K562 (cell line): ENCODE data around the gene SH3BP5L. TPM values are rescaled to one million over a fixed set of nuclear protein-coding genes. Genes with fewer than 3 reads are reported as not detected.
A peak's percentile ranks its signal among the peaks of the same experiment; 100 is the strongest.

ENCODE experiments used
- ATAC-seq: fragments of 200-7000 bp; cut with Tn5 transposase; 3 replicates; pipeline ENCODE4 v1.9.1; 2020; ENCODE audit warnings: moderate library complexity
- BruUV-seq: library from RNA; stranded (reverse); fragments of 400-500 nt; replicated peaks from 2 replicates; lab custom pipeline; 2021; lab: Mats Ljungman, UMichigan
- CTCF ChIA-PET: fragments of 300-600 bp; formaldehyde crosslinking; extraction: SDS; loops from one replicate; lab custom pipeline; 2021; ENCODE audit warnings: low intra/inter-chr PET ratio; lab: Yijun Ruan, JAX
- POLR2A ChIA-PET: fragments of 300-600, 350-650 bp; sonication (Branson Sonifier 250); formaldehyde crosslinking; extraction: SDS; loops from one replicate; lab custom pipeline; 2021; ENCODE audit warnings: antibody characterized with exemption, inconsistent platforms; lab: Yijun Ruan, JAX
- DNase-seq, 4 experiments: peaks; one replicate each; pipeline versions ENCODE4 v3.0.0 to v3.0.0-alpha.2; 2011 to 2018; ENCODE audit warnings: low spot score in 3 of 4, mixed read lengths in 3 of 4; ENCODE audit errors: extremely low read depth in 1 of 4
- FAIRE-seq: peaks from 2 replicates; lab custom pipeline; 2011; peaks lifted over from hg19 to GRCh38; lab: Jason Lieb, UNC
- H2AFZ ChIP-seq: 2 replicates; pipeline ENCODE4 v1.6.0; 2011; ENCODE audit warnings: low read depth, low read length, control low read depth, inconsistent platforms
- H3K27ac ChIP-seq: fragments of 200-600 bp; 3 replicates; pipeline ENCODE4 v1.8.0; 2011; ENCODE audit warnings: low read depth, mild to moderate bottlenecking, control low read depth, inconsistent platforms, low read length, moderate library complexity, mixed read lengths; ENCODE audit errors: extremely low read depth
- H3K27me3 ChIP-seq, 2 experiments: fragments of 300-600 bp in 1 of 2; 2 replicates in 1 of 2; 3 replicates in 1 of 2; pipeline versions ENCODE4 v1.6.0 to v1.8.0; 2011; ENCODE audit warnings: inconsistent platforms in 2 of 2, low read length in 2 of 2, mild to moderate bottlenecking in 1 of 2, mixed read lengths in 1 of 2, moderate library complexity in 1 of 2; ENCODE audit not compliant: control insufficient read depth in 2 of 2, insufficient read depth in 2 of 2
- H3K36me3 ChIP-seq: fragments of 300-600 bp; 3 replicates; pipeline ENCODE4 v1.8.0; 2011; ENCODE audit warnings: mild to moderate bottlenecking, low read length, inconsistent platforms; ENCODE audit not compliant: control insufficient read depth, insufficient read depth
- H3K4me1 ChIP-seq, 2 experiments: fragments of 200-600 bp in 1 of 2; replicated peaks in 1 of 2; 2 replicates in 1 of 2; 3 replicates in 1 of 2; pipeline versions ENCODE4 v1.5.1 to v1.8.0; 2011; ENCODE audit warnings: inconsistent platforms in 2 of 2, low read length in 2 of 2, mild to moderate bottlenecking in 1 of 2, mixed read lengths in 1 of 2, moderate library complexity in 1 of 2; ENCODE audit not compliant: control insufficient read depth in 2 of 2, insufficient read depth in 2 of 2
- H3K4me2 ChIP-seq: 2 replicates; pipeline ENCODE4 v1.6.1; 2011; ENCODE audit warnings: low read length, control low read depth, inconsistent platforms, mixed read lengths; ENCODE audit not compliant: insufficient read depth
- H3K4me3 ChIP-seq: fragments of 200-600 bp; sonication (generic), shearing (Covaris generic); 2 replicates; pipeline ENCODE4 v1.5.1; 2016; ENCODE audit warnings: control low read depth, inconsistent platforms
- H3K79me2 ChIP-seq: fragments of 200-600 bp; 3 replicates; pipeline ENCODE4 v1.8.0; 2011; ENCODE audit warnings: low read length, inconsistent platforms; ENCODE audit not compliant: control insufficient read depth, insufficient read depth
- H3K9ac ChIP-seq, 2 experiments: 2 replicates each; pipeline versions ENCODE4 v1.6.0 to v1.6.1; 2011; ENCODE audit warnings: low read depth in 2 of 2, low read length in 2 of 2, control low read depth in 1 of 2, inconsistent platforms in 1 of 2, mild to moderate bottlenecking in 1 of 2, mixed read lengths in 1 of 2; ENCODE audit not compliant: insufficient read depth in 1 of 2
- H3K9me1 ChIP-seq: one replicate; pipeline ENCODE4 v1.6.0; 2011; ENCODE audit warnings: inconsistent platforms, mild to moderate bottlenecking, low read length, moderate library complexity; ENCODE audit not compliant: control insufficient read depth, insufficient read depth
- H3K9me3 ChIP-seq: replicated peaks from 2 replicates; pipeline ENCODE4 v1.5.1; 2011; ENCODE audit warnings: low read depth, low read length, inconsistent platforms; ENCODE audit not compliant: control insufficient read depth, insufficient read depth
- H4K20me1 ChIP-seq: replicated peaks from 2 replicates; pipeline ENCODE4 v1.6.1; 2011; ENCODE audit warnings: low read length, inconsistent platforms, mixed read lengths; ENCODE audit not compliant: control insufficient read depth, insufficient read depth
- CREBBP ChIP-seq: IDR thresholded peaks from one replicate; pipeline ENCODE4 v1.6.1; 2012; ENCODE audit warnings: low read depth, mild to moderate bottlenecking, control low read depth, inconsistent platforms, low read length
- ETV6 ChIP-seq, 3 experiments: fragments of 150-350 bp in 1 of 3; sonication (generic) in 1 of 3; formaldehyde crosslinking in 1 of 3; IDR thresholded peaks; 2 replicates each; pipeline versions ENCODE4 v1.6.1 to v1.8.0; 2014 to 2022; ENCODE audit warnings: borderline replicate concordance in 2 of 3, low read depth in 2 of 3, antibody characterized with exemption in 1 of 3, low read length in 1 of 3, mild to moderate bottlenecking in 1 of 3, missing genetic modification reagents in 1 of 3
- HDAC1 ChIP-seq, 2 experiments: fragments of 450-650 bp; IDR thresholded peaks; 2 replicates each; pipeline ENCODE4 v1.6.1; 2016 to 2017; ENCODE audit warnings: inconsistent platforms in 1 of 2, mild to moderate bottlenecking in 1 of 2, moderate library complexity in 1 of 2
- HLTF ChIP-seq: fragments of 450-650 bp; IDR thresholded peaks from 2 replicates; pipeline ENCODE4 v1.6.1; 2016
- MTA2 ChIP-seq: fragments of 450-650 bp; IDR thresholded peaks from 2 replicates; pipeline ENCODE4 v1.6.1; 2016; ENCODE audit warnings: low read depth
- OTX1 ChIP-seq: fragments of 450-650 bp; formaldehyde crosslinking; IDR thresholded peaks from 2 replicates; pipeline ENCODE4 v1.4.0; 2022; ENCODE audit warnings: mild to moderate bottlenecking
- POU5F1 ChIP-seq: fragments of 150-350 bp; IDR thresholded peaks from 2 replicates; pipeline ENCODE4 v1.6.1; 2014; ENCODE audit warnings: borderline replicate concordance, low read length, low read depth, mild to moderate bottlenecking; ENCODE audit not compliant: partially characterized antibody
- ZNF561 ChIP-seq: fragments of 450-650 bp; formaldehyde crosslinking; conservative IDR thresholded peaks from 2 replicates; pipeline ENCODE4 v1.4.0; 2020; ENCODE audit warnings: mild to moderate bottlenecking, moderate library complexity
- ZNF75A ChIP-seq: fragments of 450-650 bp; formaldehyde crosslinking; IDR thresholded peaks from 2 replicates; pipeline ENCODE4 v1.4.0; 2020; ENCODE audit warnings: mild to moderate bottlenecking
- WGBS: fragments of 100-300 bp; shearing (Covaris generic); methylation state at CpG from one replicate; pipeline ENCODE4 v1.1.6; 2016; ENCODE audit warnings: low coverage, mixed read lengths; ENCODE audit not compliant: insufficient coverage; ENCODE audit errors: missing lambda C conversion rate; 5-methylcytosine and 5-hydroxymethylcytosine counted together
- in situ Hi-C: fragments of 300-500 bp; cut with MboI; formaldehyde crosslinking; loops from 4 replicates; pipeline ENCODE4 v1.15.0; 2018; ENCODE audit warnings: inconsistent platforms, mixed read lengths
- intact Hi-C: fragments of 100-400 bp; cut with micrococcal nuclease; formaldehyde crosslinking; loops from 2 replicates; pipeline ENCODE4 v1.14.2; 2022
- polyA plus RNA-seq, 8 experiments: library from polyadenylated mRNA; depleted of rRNA in 4 of 8; stranded (reverse) in 5 of 8; unstranded in 3 of 8; fragments of >200 nt; fragmentation: Nextera tagmentation in 2 of 8; fragmentation: Illumina TruSeq in 1 of 8; extraction: Ambion mirVana in 2 of 8; extraction: Trizol in 1 of 8; gene quantifications; 2 replicates each; pipeline versions ENCODE4 v1.2.1 to v1.2.3, GENCODE V29; 2011 to 2014; ENCODE audit warnings: inconsistent platforms in 1 of 8, missing spikeins in 1 of 8
- total RNA-seq, 7 experiments: library from RNA; depleted of rRNA in 6 of 7; stranded (reverse); fragments of >200 nt in 6 of 7; fragmentation: Illumina TruSeq in 2 of 7; extraction: Trizol in 2 of 7; gene quantifications; 2 replicates each; pipeline versions ENCODE4 v1.2.1 to v1.2.3, GENCODE V29; 2011 to 2021; ENCODE audit warnings: low replicate concordance in 1 of 7
- TF ChIP-seq, protein P1 (sequence below): fragments of 200-800 bp; sonication (Bioruptor generic); IDR thresholded peaks from 2 replicates; pipeline ENCODE4 v1.6.1; 2017; ENCODE audit warnings: missing genetic modification characterization, missing compliant biosample characterization
- TF ChIP-seq, protein P2 (sequence below): fragments of 250-450 bp; sonication (Bioruptor Pico); IDR thresholded peaks from 2 replicates; pipeline ENCODE4 v1.5.0; 2020; ENCODE audit warnings: mild to moderate bottlenecking, borderline replicate concordance

SH3BP5L gene
- total and polyA plus RNA-seq, 9 of the 15 experiments (the other 6 are each of a cell fraction or from before 2014, with no cell fraction given), result 1.9 to 26.5 (median 15.8) TPM

DNA sequence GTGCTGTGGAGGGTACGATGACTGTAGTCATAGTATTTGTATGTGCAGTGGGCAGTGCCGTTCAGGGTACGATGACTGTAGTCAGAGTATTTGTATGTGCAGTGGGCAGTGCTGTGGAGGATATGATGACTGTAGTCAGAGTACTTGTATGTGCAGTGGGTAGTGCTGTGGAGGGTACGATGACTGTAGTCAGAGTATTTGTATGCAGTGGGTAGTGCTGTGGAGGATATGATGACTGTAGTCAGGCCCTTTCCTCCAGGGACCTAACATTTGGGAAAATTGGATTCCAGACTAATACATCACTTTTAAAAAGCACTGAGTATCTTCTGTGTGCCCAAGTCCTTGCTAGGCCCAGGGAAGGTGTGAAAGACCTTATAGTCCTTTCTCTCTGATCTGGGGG is 15.2 kb upstream of the SH3BP5L start:
- no peak for ATAC-seq

More for the DNA sequence above, 15.2 kb upstream of the SH3BP5L start:
- DNase-seq, result no peak
- FAIRE-seq, result no peak
- Histone ChIP-seq H3K79me2 (peaks cover 64% of the 10 kb centered on the region), H3K27ac (peak overlapping the region; percentile 8; the same call in 1 of the 3 replicates), H3K9me1 (no peaks in the 10 kb centered on the region), H3K4me3 (no peak overlapping the region), H3K27me3 (no peaks in the 10 kb centered on the region), H3K36me3 (peaks cover 40% of the 10 kb centered on the region), H3K4me2 (peak overlapping the region; percentile 99), H3K9me3 (no peaks in the 10 kb centered on the region), H4K20me1 (no peaks in the 10 kb centered on the region), H3K9ac (peak overlapping the region in 1 of 2 experiments; percentile 30; a peak in 2 of 4 replicates), H2AFZ (no peak overlapping the region), H3K4me1 (peaks cover 30 to 40% of the 10 kb centered on the region in 2 experiments)
- BruUV-seq, result no TSS peak
- in situ Hi-C loops, result no loop called here
- TF ChIP-seq HDAC1 (IDR thresholded peaks at IDR 0.05) (no peak), MTA2 (no peak), POU5F1 (no peak), ZNF75A (CRISPR knock-in tag) (no peak), ZNF561 (CRISPR knock-in tag) (no peak), CREBBP (no peak), OTX1 (CRISPR knock-in tag) (no peak), ETV6 (IDR thresholded peaks at IDR 0.05; ENCODE audit: borderline replicate concordance in 1 of 2, low read depth in 2 of 2, low read length in 1 of 2) (no peak), ETV6 (CRISPR knock-in tag; IDR thresholded peaks at IDR 0.05; ENCODE audit: borderline replicate concordance) (no peak), HLTF (no peak)
- TF ChIP-seq, protein P1, sequence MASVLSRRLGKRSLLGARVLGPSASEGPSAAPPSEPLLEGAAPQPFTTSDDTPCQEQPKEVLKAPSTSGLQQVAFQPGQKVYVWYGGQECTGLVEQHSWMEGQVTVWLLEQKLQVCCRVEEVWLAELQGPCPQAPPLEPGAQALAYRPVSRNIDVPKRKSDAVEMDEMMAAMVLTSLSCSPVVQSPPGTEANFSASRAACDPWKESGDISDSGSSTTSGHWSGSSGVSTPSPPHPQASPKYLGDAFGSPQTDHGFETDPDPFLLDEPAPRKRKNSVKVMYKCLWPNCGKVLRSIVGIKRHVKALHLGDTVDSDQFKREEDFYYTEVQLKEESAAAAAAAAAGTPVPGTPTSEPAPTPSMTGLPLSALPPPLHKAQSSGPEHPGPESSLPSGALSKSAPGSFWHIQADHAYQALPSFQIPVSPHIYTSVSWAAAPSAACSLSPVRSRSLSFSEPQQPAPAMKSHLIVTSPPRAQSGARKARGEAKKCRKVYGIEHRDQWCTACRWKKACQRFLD (CRISPR knock-in tag), result no peak
- TF ChIP-seq, protein P2, sequence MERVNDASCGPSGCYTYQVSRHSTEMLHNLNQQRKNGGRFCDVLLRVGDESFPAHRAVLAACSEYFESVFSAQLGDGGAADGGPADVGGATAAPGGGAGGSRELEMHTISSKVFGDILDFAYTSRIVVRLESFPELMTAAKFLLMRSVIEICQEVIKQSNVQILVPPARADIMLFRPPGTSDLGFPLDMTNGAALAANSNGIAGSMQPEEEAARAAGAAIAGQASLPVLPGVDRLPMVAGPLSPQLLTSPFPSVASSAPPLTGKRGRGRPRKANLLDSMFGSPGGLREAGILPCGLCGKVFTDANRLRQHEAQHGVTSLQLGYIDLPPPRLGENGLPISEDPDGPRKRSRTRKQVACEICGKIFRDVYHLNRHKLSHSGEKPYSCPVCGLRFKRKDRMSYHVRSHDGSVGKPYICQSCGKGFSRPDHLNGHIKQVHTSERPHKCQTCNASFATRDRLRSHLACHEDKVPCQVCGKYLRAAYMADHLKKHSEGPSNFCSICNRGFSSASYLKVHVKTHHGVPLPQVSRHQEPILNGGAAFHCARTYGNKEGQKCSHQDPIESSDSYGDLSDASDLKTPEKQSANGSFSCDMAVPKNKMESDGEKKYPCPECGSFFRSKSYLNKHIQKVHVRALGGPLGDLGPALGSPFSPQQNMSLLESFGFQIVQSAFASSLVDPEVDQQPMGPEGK (CRISPR knock-in tag), result no peak
- 92% methylated on average over 4 of the region's 4 CpGs for WGBS
- intact Hi-C loops, result loop anchor here (1.0 kb wide), 1 partner anchor 65 kb away; the partner anchor contains the start of gene PGBD2
- ChIA-PET POLR2A (interaction anchor here (0.6 to 1.1 kb wide), 2 partner anchors 15 to 35 kb away, joined by 3 read pairs; partner anchors contain the start of gene SH3BP5L), CTCF (interaction anchor here (0.7 to 0.9 kb wide), 2 partner anchors 66 to 84 kb away, joined by 3 to 4 read pairs; no protein-coding TSS in a partner anchor)
